GM19240 (cell line): ENCODE data around the gene CBX6.
"Not testable (repeated sequence)": the region's sequence is repeated elsewhere in the genome, so short reads cannot be mapped to it uniquely, and the experiment has no call there.

Experiments used
- DNase-seq: peaks from one replicate; pipeline ENCODE4 v3.0.0; 2011; ENCODE audit warnings: low spot score; ENCODE audit not compliant: insufficient read length

CBX6 gene

GRCh38 chr22:38872172-38872830 lies at the start of gene CBX6:
Gene CBX6 (minus strand): TSS chr22:38872216. CDS start chr22:38872190, 26 bp downstream.
- peak; percentile 91 for DNase-seq

DNA sequence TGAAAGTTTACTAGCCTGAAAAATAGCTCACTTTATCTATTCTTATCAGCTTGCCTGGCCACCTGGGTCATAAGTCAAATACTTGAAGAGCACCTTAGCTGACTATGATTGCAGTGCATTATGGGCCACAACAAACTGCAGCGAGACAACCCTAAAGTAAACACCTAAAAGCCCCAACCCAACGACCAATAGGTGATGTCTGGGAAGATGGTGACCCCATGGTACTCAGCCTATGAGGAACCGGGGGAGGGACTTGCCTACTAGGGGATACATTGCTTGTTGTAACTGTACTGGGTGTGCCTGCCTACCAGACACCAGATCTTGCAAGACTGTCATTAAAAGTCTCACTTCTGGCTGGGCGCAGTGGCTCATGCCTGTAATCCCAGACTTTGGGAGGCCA lies 49.8 kb upstream of the CBX6 start:
- DNase-seq: no peak

GRCh38 chr22:38921120-38921519 lies 49.1 kb upstream of the CBX6 start:
- no peak for DNase-seq

- DNase-seq: no peak
Observed at GRCh38 chr22:38919631-38920190, 47.7 kb upstream of the CBX6 start.

- no peak for DNase-seq
Observed at GRCh38 chr22:38911434-38911833, 39.4 kb upstream of the CBX6 start.

DNA sequence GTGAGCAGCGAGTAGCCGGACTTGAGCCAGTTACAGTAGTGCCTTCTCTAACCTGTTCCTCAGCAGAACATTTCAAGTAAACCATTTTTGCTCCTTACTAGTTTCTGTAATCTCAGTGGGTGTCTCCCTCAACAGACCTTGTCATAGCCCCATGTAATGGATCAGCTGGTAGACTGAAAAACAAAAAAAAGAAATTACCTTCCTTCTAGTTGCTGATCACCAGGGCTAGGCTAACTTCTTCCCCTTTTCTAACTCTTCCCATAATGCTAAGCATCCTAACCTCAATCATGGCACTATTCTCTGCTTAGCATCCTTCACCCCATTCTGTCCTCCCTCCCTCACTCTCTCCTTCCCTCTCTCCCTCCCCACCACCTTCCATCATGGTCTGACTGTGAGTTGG lies 35.8 kb upstream of the CBX6 start:
- no peak for DNase-seq

DNA sequence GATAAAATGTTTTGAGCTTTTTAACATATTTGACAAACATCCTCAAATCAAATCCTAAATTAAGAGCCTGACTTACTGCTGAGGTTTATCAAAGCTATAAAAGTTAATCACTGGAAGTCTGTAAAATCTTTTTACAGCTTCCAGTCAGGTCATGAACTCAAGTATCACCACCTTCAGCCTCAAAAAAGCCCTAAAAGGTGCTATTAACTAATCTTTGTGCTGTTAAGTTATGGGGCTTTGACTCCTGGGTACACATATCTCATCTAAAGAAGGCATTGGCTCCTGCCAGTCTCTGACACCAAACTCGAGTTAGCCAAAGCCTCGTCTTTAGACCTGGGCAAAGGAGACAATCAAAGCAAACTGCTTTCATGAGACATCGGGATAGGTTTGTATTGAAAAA lies 34.0 kb upstream of the CBX6 start:
- DNase-seq: no peak

DNA sequence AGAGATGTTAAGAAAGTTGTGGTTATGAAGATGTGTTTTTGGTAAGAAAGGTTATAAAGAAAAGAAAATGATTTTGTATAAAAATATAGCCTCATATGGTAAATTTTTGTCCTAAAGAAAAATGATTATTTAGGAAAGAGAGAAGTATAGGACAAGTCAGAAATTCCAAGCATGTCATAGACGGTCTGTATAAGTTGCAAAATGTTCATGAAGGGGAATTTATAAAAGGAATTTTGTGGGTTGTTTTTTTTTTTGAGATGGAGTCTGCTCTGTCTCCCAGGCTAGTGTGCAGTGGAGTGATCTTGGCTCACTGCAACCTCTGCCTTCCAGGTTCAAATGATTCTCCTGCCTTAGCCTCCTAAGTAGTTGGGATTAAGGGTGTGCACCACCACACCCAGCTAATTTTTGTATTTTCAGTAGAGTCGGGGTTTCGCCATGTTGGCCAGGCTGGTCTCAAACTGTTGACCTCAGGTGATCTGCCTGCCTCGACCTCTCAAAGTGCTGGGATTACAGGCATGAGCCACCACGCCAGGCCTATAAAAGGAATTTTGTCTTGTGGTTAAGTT lies 32.1 kb upstream of the CBX6 start:
- not testable (repeated sequence) for DNase-seq

DNA sequence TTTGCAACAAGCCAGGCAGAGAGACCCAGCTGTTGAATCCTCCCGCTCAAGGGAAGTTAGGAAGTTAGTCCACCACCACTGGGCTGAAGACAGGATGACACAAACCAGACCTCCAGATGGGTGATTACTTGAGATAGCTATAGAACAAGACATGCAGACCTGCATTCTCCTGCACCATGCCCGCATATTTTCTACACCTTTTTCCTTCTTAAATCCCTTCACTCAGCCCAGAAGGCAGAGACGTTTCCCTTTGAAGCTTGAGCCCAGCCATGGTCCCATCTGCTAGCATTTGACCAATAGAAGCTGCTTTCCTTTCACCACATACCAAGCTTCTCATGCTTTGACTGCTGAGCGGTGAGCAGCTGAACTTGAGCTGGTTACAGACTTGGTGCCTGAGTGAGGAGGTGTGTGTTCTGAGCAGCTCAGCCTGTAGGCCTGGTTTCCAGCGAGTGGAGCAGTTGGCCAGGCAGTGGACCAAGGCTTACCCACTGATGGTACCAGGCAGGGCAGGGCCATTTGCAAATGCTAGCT lies 29.2 kb upstream of the CBX6 start:
- no peak for DNase-seq

DNA sequence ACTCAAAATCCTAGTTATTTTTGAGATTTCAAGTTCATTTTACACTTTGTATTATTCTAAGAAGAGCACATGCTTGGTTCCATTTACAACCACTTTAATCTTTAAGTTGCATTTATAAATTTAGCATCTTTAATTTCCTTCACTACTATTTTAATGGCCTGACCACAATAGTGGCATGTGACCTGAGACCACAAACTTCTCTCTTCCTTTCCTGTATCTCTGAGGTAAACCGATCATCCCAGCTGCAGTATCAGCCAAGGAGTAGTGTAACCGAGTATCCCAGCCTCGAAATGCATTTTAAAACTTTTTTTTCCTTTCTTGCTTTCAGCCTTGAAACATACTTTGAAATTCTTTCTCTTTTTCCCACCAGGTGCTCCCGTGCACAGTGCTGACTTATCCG lies 28.7 kb upstream of the CBX6 start:
- DNase-seq: no peak

DNA sequence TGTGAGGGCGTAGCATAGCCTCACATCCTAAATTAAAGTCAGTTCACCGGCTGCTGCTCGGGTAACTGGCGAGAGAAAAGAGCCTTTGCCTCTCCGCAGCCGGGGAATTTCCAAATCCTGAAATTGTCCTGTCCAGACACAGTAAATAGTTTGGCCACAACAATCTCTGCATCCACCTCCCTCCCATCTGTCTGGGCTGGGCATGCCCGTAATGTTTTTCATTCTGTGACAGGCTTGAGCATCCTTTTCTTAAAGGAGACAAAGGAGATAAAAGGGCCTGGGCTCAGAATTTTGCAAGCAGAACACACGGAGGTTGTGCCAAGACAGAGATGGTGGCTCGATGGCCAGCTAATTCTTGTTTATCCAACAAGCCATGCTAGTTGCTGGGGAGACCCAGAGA lies 19.2 kb upstream of the CBX6 start:
- DNase-seq: no peak

DNA sequence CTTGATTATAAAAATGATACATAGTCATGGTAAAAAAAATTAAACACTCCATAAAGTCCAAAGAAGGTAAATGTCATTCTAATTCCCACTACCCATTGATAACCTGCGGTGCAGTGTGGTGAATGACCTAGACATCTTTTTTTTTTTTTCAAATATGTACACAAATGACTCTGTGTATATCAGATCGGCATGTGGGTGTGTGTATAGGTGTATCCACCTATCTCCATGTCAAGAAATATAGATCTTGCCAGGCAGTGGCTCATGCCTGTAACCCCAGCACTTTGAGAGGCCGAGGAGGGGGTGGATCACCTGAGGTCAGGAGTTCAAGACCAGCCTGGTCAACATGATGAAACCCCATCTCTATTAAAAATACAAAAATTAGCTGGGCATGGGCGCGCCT lies 18.4 kb upstream of the CBX6 start:
- DNase-seq: no peak

- no peak for DNase-seq
Observed at GRCh38 chr22:38886333-38886732, 14.3 kb upstream of the CBX6 start.

- DNase-seq: no peak
Observed at GRCh38 chr22:38882972-38883622, 11.1 kb upstream of the CBX6 start.

- DNase-seq: no peak
Observed at GRCh38 chr22:38881997-38882879, 10.2 kb upstream of the CBX6 start.

GRCh38 chr22:38881464-38881871 lies 9.5 kb upstream of the CBX6 start:
- no peak for DNase-seq

GRCh38 chr22:38879961-38880360 lies 7.9 kb upstream of the CBX6 start:
- no peak for DNase-seq

DNA sequence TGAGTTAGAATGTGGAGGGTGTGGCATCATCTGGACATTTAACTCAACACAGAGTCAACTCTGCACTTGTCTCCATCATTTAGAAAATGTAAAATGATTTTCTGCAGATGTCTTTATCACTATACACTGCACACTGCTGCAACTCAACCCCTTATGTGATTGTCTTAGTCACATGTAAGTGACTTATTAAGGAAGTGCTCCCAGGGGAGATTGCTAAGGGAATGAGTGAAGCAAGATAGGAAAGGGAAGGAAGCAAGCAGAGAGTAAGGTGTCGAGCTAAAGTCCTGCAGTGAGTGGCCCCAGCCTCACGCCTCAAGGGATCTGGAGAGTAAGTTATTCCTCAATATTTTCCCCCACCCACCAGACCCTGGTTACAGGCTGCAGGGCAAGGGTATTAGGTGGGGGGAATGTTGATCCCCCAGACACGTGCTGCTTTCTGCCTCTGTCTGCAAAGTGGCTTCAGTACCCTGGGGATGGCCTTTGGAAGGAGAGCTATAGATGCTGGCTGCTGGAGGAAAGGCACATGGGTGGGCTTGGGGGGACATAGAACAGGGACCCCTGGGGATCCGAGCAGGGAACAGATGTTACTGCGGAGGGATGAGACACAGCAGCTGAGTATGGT lies 7.2 kb upstream of the CBX6 start:
- DNase-seq: no peak

DNA sequence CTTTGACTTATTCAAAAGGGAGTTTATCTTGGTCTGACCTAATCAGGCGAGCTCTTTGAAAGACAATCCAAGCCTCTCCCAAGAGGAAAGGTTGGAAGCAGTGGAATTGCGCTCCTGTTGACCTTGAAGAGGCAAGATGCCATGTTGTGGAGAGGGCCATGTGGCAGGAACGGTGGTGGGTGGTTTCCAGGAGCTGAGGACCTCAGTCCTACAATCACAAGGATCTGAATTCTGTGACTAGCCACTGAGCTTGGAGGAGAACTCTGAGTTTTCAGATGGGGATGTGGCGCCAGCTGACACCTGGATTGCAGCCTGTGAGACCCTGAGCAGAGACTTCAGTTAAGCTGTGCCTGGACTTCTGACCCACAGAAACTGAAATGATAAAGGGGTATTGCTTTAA lies 6.0 kb upstream of the CBX6 start:
- DNase-seq: no peak

DNA sequence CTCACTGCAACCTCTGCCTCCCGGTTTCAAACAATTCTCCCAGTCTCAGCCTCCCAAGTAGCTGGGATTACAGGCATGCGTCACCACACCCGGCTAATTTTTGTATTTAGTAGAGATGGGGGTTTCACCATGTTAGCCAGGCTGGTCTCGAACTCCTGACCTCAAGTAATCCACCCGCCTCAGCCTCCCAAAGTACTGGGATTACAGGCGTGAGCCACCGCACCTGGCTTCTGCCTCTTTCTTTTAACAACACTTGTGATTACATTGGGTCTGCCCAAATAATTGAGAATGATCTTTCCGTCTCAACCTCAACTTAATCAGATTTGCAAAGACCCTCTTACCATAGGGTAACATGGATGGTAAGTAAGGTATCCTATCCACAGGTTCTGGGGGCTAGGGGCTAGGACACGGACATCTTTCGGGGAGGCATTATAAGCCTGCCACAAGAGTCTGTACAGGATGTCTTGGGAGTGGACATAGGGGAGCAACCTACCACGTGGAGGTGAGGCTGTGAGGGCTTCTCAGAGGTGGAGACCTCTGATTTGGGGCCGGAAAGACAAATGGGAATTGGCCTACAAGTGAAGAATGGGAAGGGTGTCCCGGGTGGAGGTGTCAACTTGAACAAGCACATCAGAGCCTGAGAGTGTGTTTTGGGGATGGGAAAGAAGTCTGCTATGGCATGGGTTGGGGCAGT lies 2.7 kb upstream of the CBX6 start:
- DNase-seq: no peak
